Panc1 (cell line): ENCODE results near the gene DHRS3. TPM values are rescaled to one million over a fixed set of nuclear protein-coding genes. Genes with fewer than 3 reads are reported as not detected.

Experiments used
- ATAC-seq: fragments of 200-7000 bp; cut with Tn5 transposase; 2 replicates; pipeline ENCODE4 v1.9.1; 2020; ENCODE audit warnings: mild to moderate bottlenecking, moderate library complexity
- BruUV-seq: library from RNA; stranded (reverse); fragments of 400-500 nt; replicated peaks from 2 replicates; lab custom pipeline; 2021; lab: Mats Ljungman, UMichigan
- CTCF ChIA-PET: fragments of 300-600 bp; sonication (Branson Sonifier 250); formaldehyde crosslinking; loops from one replicate; lab custom pipeline; 2022; ENCODE audit warnings: antibody characterized with exemption; lab: Charles Lee
- POLR2A ChIA-PET: fragments of 300-600 bp; sonication (Branson Sonifier 250); formaldehyde crosslinking; loops from one replicate; lab custom pipeline; 2022; ENCODE audit warnings: antibody characterized with exemption; lab: Charles Lee
- DNase-seq: peaks from one replicate; pipeline ENCODE4 v3.0.0-alpha.2; 2010; ENCODE audit warnings: low read depth, low spot score
- H3K27ac ChIP-seq: 2 replicates; pipeline ENCODE4 v1.5.1; 2011; ENCODE audit warnings: mild to moderate bottlenecking, low read length, inconsistent platforms
- H3K27me3 ChIP-seq: fragments of 200-500 bp; sonication (Bioruptor generic); 2 replicates; pipeline ENCODE4 v1.6.0; 2014; ENCODE audit warnings: low read length, inconsistent platforms; ENCODE audit not compliant: control insufficient read depth, insufficient read depth
- H3K36me3 ChIP-seq: fragments of 200-500 bp; sonication (Bioruptor generic); 2 replicates; pipeline ENCODE4 v1.5.1; 2014; ENCODE audit warnings: inconsistent platforms, mild to moderate bottlenecking, low read length, moderate library complexity; ENCODE audit not compliant: control insufficient read depth, insufficient read depth
- H3K4me1 ChIP-seq: 2 replicates; pipeline ENCODE4 v1.5.1; 2011; ENCODE audit warnings: inconsistent platforms, mild to moderate bottlenecking, low read length, moderate library complexity; ENCODE audit not compliant: control insufficient read depth, insufficient read depth
- H3K4me3 ChIP-seq, 2 experiments: 2 replicates each; pipeline ENCODE4 v1.5.1; 2011 to 2012; ENCODE audit warnings: low read depth in 2 of 2, low read length in 2 of 2, mild to moderate bottlenecking in 2 of 2, inconsistent platforms in 1 of 2, moderate library complexity in 1 of 2
- H3K9me3 ChIP-seq: fragments of 200-500 bp; sonication (Bioruptor generic); 2 replicates; pipeline ENCODE4 v1.5.1; 2014; ENCODE audit warnings: low read depth, mild to moderate bottlenecking, inconsistent platforms, low read length, moderate library complexity; ENCODE audit not compliant: control insufficient read depth, insufficient read depth
- CTCF ChIP-seq: fragments of 450-650 bp; IDR thresholded peaks from 2 replicates; pipeline ENCODE4 v1.5.1; 2017; ENCODE audit warnings: mild to moderate bottlenecking
- POLR2AphosphoS5 ChIP-seq: IDR thresholded peaks from 2 replicates; pipeline ENCODE4 v1.6.1; 2012; ENCODE audit warnings: mild to moderate bottlenecking, low read depth, low read length, moderate library complexity
- REST ChIP-seq, 2 experiments: IDR thresholded peaks; 2 replicates each; pipeline ENCODE4 v1.6.1; 2011 to 2012; ENCODE audit warnings: low read depth in 2 of 2, control low read depth in 1 of 2, low read length in 1 of 2, mild to moderate bottlenecking in 1 of 2, moderate library complexity in 1 of 2; ENCODE audit not compliant: insufficient read depth in 1 of 2
- SIN3A ChIP-seq: IDR thresholded peaks from 2 replicates; pipeline ENCODE4 v1.6.1; 2012; ENCODE audit warnings: low read depth, mild to moderate bottlenecking, low read length, moderate library complexity, borderline replicate concordance; ENCODE audit not compliant: insufficient read depth
- TCF7L2 ChIP-seq: IDR thresholded peaks from 2 replicates; pipeline ENCODE4 v1.6.1; 2011; ENCODE audit warnings: mild to moderate bottlenecking, low read depth, low read length, inconsistent platforms
- in situ Hi-C: cut with HindIII; loops from 2 replicates; pipeline ENCODE4 v1.10.0; 2016; ENCODE audit warnings: low sequenced_read_pairs, low pct_unique_long_range_greater_than_20kb
- intact Hi-C: fragments of 100-400 bp; cut with micrococcal nuclease; formaldehyde crosslinking; loops from one replicate; pipeline ENCODE4 v1.10.0; 2022; ENCODE audit not compliant: unreplicated experiment
- total RNA-seq: library from RNA; stranded (reverse); gene quantifications from one replicate; pipeline ENCODE4 v1.2.1, GENCODE V29; 2021; ENCODE audit not compliant: unreplicated experiment

The DHRS3 gene
- total RNA-seq, 1 experiment from 2014 or later, result 113 TPM

- H3K9me3 ChIP-seq, result no peaks in the 10 kb centered on the region
- H3K4me3 ChIP-seq, result peak overlapping the region; percentile 26 to 46
- TSS peak; percentile 80 for BruUV-seq
- no peak for DNase-seq
- H3K36me3 ChIP-seq, result no peaks in the 10 kb centered on the region
- intact Hi-C loops (no loop called here), in situ Hi-C loops (no loop called here)
- ATAC-seq, result peak; percentile 86
- CTCF ChIA-PET, result interaction anchor here (0.6 to 1.0 kb wide), 2 partner anchors 23 to 295 kb away, joined by 3 read pairs; no protein-coding TSS in a partner anchor
- peak overlapping the region; percentile 96 for H3K27ac ChIP-seq
- POLR2A ChIA-PET, result interaction anchor here (0.6 to 0.7 kb wide), 3 partner anchors 9 to 27 kb away, joined by 3 to 4 read pairs (median 3); no protein-coding TSS in a partner anchor
- TF ChIP-seq REST (IDR thresholded peaks at IDR 0.05; ENCODE audit: insufficient read depth in 1 of 2, low read depth in 2 of 2, low read length in 1 of 2) (peak in 1 of 2 experiments; percentile 26; a peak in 1 of 4 replicates), TCF7L2 (peak; percentile 59), POLR2AphosphoS5 (peak; percentile 64), CTCF (no peak), SIN3A (peak; percentile 87; the same call in 1 of the 2 replicates)
- no peaks in the 10 kb centered on the region for H3K27me3 ChIP-seq
- peaks cover 89% of the 10 kb centered on the region for H3K4me1 ChIP-seq
Measured at GRCh38 chr1:12596007-12596821, 21.8 kb downstream of the DHRS3 start.

GRCh38 chr1:12595757-12596006 lies 22.3 kb downstream of the DHRS3 start:
- Histone ChIP-seq H3K4me1 (peaks cover 89% of the 10 kb centered on the region), H3K27ac (peak overlapping the region; percentile 69; the same call in 1 of the 2 replicates), H3K36me3 (no peaks in the 10 kb centered on the region), H3K9me3 (no peaks in the 10 kb centered on the region), H3K4me3 (peak overlapping the region; percentile 26 to 46; a peak in 3 of 4 replicates), H3K27me3 (no peaks in the 10 kb centered on the region)
- BruUV-seq, result no TSS peak
- ATAC-seq (no peak; the same call in 1 of the 2 replicates), DNase-seq (no peak)
- intact Hi-C loops (loop anchor here (2.0 kb wide), 1 partner anchor 23 kb away; the partner anchor contains the start of gene DHRS3), in situ Hi-C loops (no loop called here)
- TF ChIP-seq REST (IDR thresholded peaks at IDR 0.05; ENCODE audit: insufficient read depth in 1 of 2, low read depth in 2 of 2, low read length in 1 of 2), result no peak
- TF ChIP-seq CTCF, result no peak
- TF ChIP-seq POLR2AphosphoS5, result no peak
- no peak for TF ChIP-seq TCF7L2
- no peak for TF ChIP-seq SIN3A
- POLR2A ChIA-PET, result interaction anchor here (0.6 to 0.7 kb wide), 3 partner anchors 8 to 28 kb away, joined by 3 to 4 read pairs (median 3); no protein-coding TSS in a partner anchor
- CTCF ChIA-PET, result interaction anchor here (1.0 kb wide), 1 partner anchor 24 kb away, joined by 3 read pairs; no protein-coding TSS in a partner anchor
